Activated T-cell treated with anti-CD3 and anti-CD28 coated beads, Interleukin-2, amount 50 U/mL, for 48 hours (primary cell): Measurements from ENCODE around the gene FNIP1.
A peak's percentile ranks its signal among the peaks of the same experiment; 100 is the strongest.
"Not testable (repeated sequence)": the region's sequence is repeated elsewhere in the genome, so short reads cannot be mapped to it uniquely, and the experiment has no call there.

Experiments
- DNase-seq, 2 experiments: peaks; one replicate each; pipeline ENCODE4 v3.0.0-alpha.2; 2020

The FNIP1 gene

GRCh38 chr5:131634996-131635683 lies 161.7 kb downstream of the FNIP1 start, which contains the start of gene RAPGEF6:
Gene RAPGEF6, minus strand, starts transcription at chr5:131635229. Its CDS starts 199 bp downstream, at chr5:131635030.
- peak; percentile 94 to 95 for DNase-seq

GRCh38 chr5:131634666-131634995 lies 162.2 kb downstream of the FNIP1 start:
- peak in 1 of 2 experiments; percentile 78 for DNase-seq

GRCh38 chr5:131634238-131634637 lies 162.6 kb downstream of the FNIP1 start:
- DNase-seq: no peak

- no peak for DNase-seq
Measured at GRCh38 chr5:131633830-131634229, 163.0 kb downstream of the FNIP1 start.

GRCh38 chr5:131630963-131631350 lies 165.9 kb downstream of the FNIP1 start:
- DNase-seq: no peak

GRCh38 chr5:131630208-131630962 lies 166.4 kb downstream of the FNIP1 start:
- DNase-seq: no peak

GRCh38 chr5:131628990-131629389 lies 167.8 kb downstream of the FNIP1 start:
- DNase-seq: no peak

GRCh38 chr5:131627207-131627865 lies 169.5 kb downstream of the FNIP1 start:
- no peak for DNase-seq

GRCh38 chr5:131622633-131623032 lies 174.2 kb downstream of the FNIP1 start:
- DNase-seq: no peak

- DNase-seq: not testable (repeated sequence)
Measured at GRCh38 chr5:131621164-131621563, 175.7 kb downstream of the FNIP1 start.

GRCh38 chr5:131619102-131619501 lies 177.7 kb downstream of the FNIP1 start:
- DNase-seq: no peak

- no peak for DNase-seq
Measured at GRCh38 chr5:131617140-131617822, 179.5 kb downstream of the FNIP1 start.

GRCh38 chr5:131615957-131616356 lies 180.9 kb downstream of the FNIP1 start:
- no peak for DNase-seq

GRCh38 chr5:131613423-131613822 lies 183.4 kb downstream of the FNIP1 start:
- DNase-seq: no peak

- no peak for DNase-seq
Measured at GRCh38 chr5:131611064-131611381, 185.8 kb downstream of the FNIP1 start.

GRCh38 chr5:131610198-131611063 lies 186.4 kb downstream of the FNIP1 start:
- DNase-seq: no peak

- DNase-seq: no peak
Measured at GRCh38 chr5:131609774-131610173, 187.0 kb downstream of the FNIP1 start.

- no peak for DNase-seq
Measured at GRCh38 chr5:131608597-131608996, 188.2 kb downstream of the FNIP1 start.

GRCh38 chr5:131607903-131608540 lies 188.8 kb downstream of the FNIP1 start:
- no peak for DNase-seq

- no peak for DNase-seq
Measured at GRCh38 chr5:131607418-131607817, 189.4 kb downstream of the FNIP1 start.

- DNase-seq: no peak
Measured at GRCh38 chr5:131605086-131605485, 191.7 kb downstream of the FNIP1 start.
